Adrenal gland (tissue), 12 donors: ENCODE results near the gene PMVK. TPM values are rescaled to one million over a fixed set of nuclear protein-coding genes. Genes with fewer than 3 reads are reported as not detected.
"Not testable (repeated sequence)": the region's sequence is repeated elsewhere in the genome, so short reads cannot be mapped to it uniquely, and the experiment has no call there.

Source experiments
- DNase-seq, 7 donors: peaks; one replicate each; pipeline ENCODE4 v3.0.0-alpha.2; 2019 to 2020
- H3K27ac ChIP-seq, 5 donors: fragments of 200-600 bp; sonication (generic) in 4 of 5; 1 replicate in 3 of 5; 2 replicates in 2 of 5; pipeline versions ENCODE4 v1.5.1 to v1.8.0; 2016 to 2020; ENCODE audit warnings: mild to moderate bottlenecking in 1 of 5
- H3K27me3 ChIP-seq: fragments of 200-600 bp; 2 replicates; pipeline ENCODE4 v1.8.0; 2021
- H3K36me3 ChIP-seq, 2 donors: fragments of 200-600 bp; replicated peaks in 1 of 2; 1 replicate in 1 of 2; 2 replicates in 1 of 2; pipeline versions ENCODE4 v1.5.1 to v1.8.0; 2018 to 2022
- H3K4me1 ChIP-seq, 2 donors: fragments of 200-600 bp; replicated peaks in 1 of 2; 1 replicate in 1 of 2; 2 replicates in 1 of 2; pipeline versions ENCODE4 v1.5.1 to v1.8.0; 2018 to 2021
- H3K4me3 ChIP-seq, 4 donors: fragments of 200-600 bp; sonication (generic) in 3 of 4; one replicate each; pipeline ENCODE4 v1.5.1; 2016 to 2018
- H3K9me3 ChIP-seq, 3 donors: fragments of 200-600 bp; sonication (generic) in 1 of 3; replicated peaks in 1 of 3; 1 replicate in 2 of 3; 2 replicates in 1 of 3; pipeline versions ENCODE4 v1.5.1 to v1.8.0; 2016 to 2021
- POLR2A ChIP-seq, 2 donors: fragments of 450-650 bp; IDR thresholded peaks; one replicate each; pipeline ENCODE4 v1.6.1; 2017; ENCODE audit warnings: antibody characterized with exemption in 2 of 2, mild to moderate bottlenecking in 2 of 2, moderate library complexity in 1 of 2
- WGBS, 4 donors: extraction: QIAGEN DNeasy Blood & Tissue Kit in 2 of 4; methylation state at CpG; one replicate each; pipeline versions ENCODE4 v1.1.5 to v1.1.7; 2013 to 2017; 5-methylcytosine and 5-hydroxymethylcytosine counted together
- intact Hi-C, 2 donors: fragments of 100-400 bp; cut with DNase I; formaldehyde crosslinking; loops; one replicate each; pipeline versions ENCODE4 v1.14.1 to v1.15.0; 2022 to 2023
- polyA plus RNA-seq, 3 donors: library from polyadenylated mRNA; stranded (reverse); fragments of 200-250 nt in 2 of 3; fragments of 350-450 nt in 1 of 3; fragmentation: Illumina TruSeq in 1 of 3; extraction: RNeasy Lipid Tissue Mini Kit (QIAGEN cat#74804) in 1 of 3; gene quantifications; one replicate each; pipeline ENCODE4 v1.2.3, GENCODE V29; 2013 to 2014
- total RNA-seq, 9 donors: library from RNA; depleted of rRNA in 4 of 9; stranded (reverse); fragments of >200 nt in 4 of 9; fragments of 120-200 nt in 1 of 9; fragmentation: NEBNext Ultra II Directional in 1 of 9; extraction: Animal tissue kit (Norgen Biotek cat#: 25700) in 1 of 9; gene quantifications; one replicate each; pipeline versions ENCODE4 v1.1.0 to v1.2.4, GENCODE V29; 2013 to 2023
- TF ChIP-seq, protein P1 (sequence below), 6 experiments: fragments of 450-650 bp in 4 of 6; fragments of 200-600 bp in 2 of 6; sonication (generic) in 1 of 6; IDR thresholded peaks; 1 replicate in 5 of 6; 2 replicates in 1 of 6; pipeline versions ENCODE4 v1.5.1 to v1.8.0; 2016 to 2021; ENCODE audit warnings: antibody characterized with exemption in 6 of 6, mild to moderate bottlenecking in 2 of 6, moderate library complexity in 1 of 6
- donor health status: healthy with polysubstance abuse.
- donor health status: Bipolar disorder and iron deficiency.
- donor health status: DM: yes; HTN: yes; CAD: no.
- donor health status: DM: no; HTN: no; CAD: no.
- donor health status: DM: no; HTN: no; CAD: no.
- donor health status: DM: yes; HTN: yes; CAD: no.

PMVK gene
- total and polyA plus RNA-seq, 12 donors = 12.6 to 70.0 (median 41.7) TPM

DNA sequence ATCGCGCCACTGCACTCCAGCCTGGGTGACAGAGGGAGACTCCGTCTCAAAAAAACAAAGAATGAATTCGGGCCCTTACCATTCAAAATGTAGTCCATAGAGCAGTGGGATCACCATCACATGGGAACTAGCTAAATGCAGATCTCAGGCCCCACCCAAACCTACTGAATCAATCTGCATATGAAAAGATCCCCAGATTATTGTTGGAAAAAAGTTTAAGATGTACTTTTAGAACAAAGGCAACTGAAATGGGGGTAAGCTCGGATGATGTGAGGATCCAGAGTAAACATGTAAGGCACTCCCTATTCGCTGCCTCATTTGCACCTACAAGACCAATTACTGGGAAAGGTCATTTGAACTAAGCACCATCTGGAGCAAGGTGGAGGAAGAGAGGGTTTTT is 45.8 kb upstream of the PMVK start:
- intact Hi-C loops = no loop called here
- no peak overlapping the region for H3K27ac ChIP-seq
- no peaks in the 10 kb centered on the region for H3K9me3 ChIP-seq
- peak overlapping the region in 1 of 4 donors; percentile 92 for H3K4me3 ChIP-seq
- TF ChIP-seq, protein P1, sequence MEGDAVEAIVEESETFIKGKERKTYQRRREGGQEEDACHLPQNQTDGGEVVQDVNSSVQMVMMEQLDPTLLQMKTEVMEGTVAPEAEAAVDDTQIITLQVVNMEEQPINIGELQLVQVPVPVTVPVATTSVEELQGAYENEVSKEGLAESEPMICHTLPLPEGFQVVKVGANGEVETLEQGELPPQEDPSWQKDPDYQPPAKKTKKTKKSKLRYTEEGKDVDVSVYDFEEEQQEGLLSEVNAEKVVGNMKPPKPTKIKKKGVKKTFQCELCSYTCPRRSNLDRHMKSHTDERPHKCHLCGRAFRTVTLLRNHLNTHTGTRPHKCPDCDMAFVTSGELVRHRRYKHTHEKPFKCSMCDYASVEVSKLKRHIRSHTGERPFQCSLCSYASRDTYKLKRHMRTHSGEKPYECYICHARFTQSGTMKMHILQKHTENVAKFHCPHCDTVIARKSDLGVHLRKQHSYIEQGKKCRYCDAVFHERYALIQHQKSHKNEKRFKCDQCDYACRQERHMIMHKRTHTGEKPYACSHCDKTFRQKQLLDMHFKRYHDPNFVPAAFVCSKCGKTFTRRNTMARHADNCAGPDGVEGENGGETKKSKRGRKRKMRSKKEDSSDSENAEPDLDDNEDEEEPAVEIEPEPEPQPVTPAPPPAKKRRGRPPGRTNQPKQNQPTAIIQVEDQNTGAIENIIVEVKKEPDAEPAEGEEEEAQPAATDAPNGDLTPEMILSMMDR (IDR thresholded peaks at IDR 0.05) = no peak
- no peak for TF ChIP-seq POLR2A (IDR thresholded peaks at IDR 0.05)
- no peaks in the 10 kb centered on the region for H3K36me3 ChIP-seq
- 66 to 76% (median 75%) methylated on average over 6 of the region's 6 CpGs for WGBS, 4 donors
- no peaks in the 10 kb centered on the region for H3K27me3 ChIP-seq
- DNase-seq = no peak
- H3K4me1 ChIP-seq = peaks cover 7 to 14% of the 10 kb centered on the region in 2 donors

DNA sequence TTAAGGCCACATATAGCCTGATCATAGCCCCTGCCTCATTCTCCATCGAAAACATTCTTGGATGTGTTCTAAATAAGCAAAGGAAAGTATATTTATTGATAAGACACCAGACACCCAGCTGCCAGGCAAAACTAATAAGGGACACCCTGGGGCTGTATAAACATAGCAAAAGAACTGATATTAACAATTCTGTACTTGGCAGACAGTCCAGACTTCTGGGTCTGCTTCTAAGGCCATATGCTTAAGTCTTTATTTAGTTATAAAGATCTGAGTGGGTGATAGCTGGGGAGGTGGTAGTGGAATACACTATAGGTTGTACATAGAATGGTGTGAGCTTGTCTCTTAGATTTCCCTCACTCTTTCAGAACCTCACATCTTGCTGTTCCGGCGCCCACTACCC is 41.8 kb upstream of the PMVK start:
- Histone ChIP-seq H3K9me3 (no peaks in the 10 kb centered on the region), H3K4me3 (no peak overlapping the region), H3K27me3 (no peaks in the 10 kb centered on the region), H3K27ac (no peak overlapping the region), H3K36me3 (no peaks in the 10 kb centered on the region), H3K4me1 (peaks cover 4 to 20% of the 10 kb centered on the region in 2 donors)
- TF ChIP-seq, protein P1 (IDR thresholded peaks at IDR 0.05) = no peak
- no peak for DNase-seq
- 91 to 97% (median 94%) methylated on average over 3 of the region's 3 CpGs for WGBS, 4 donors
- intact Hi-C loops = no loop called here

DNA sequence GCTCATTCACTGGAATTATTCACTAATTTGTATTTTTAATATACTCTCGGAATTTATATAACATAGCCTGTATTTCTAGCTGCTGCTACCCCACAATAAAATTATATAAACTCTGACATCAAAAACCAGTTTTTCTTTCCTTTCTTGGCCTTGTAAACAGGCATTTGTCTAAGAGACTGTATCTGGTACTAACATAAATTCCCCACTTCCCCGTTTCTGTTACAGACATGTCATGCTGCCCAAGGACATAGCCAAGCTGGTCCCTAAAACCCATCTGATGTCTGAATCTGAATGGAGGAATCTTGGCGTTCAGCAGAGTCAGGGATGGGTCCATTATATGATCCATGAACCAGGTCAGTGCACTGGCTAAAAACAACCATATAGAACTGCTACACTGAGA is 41.2 kb upstream of the PMVK start:
- H3K27ac ChIP-seq, intact Hi-C loops, H3K9me3 ChIP-seq, H3K4me3 ChIP-seq, DNase-seq, H3K27me3 ChIP-seq, H3K36me3 ChIP-seq: not testable (repeated sequence)
- WGBS, 4 donors = 48 to 65% (median 53%) methylated on average over 3 of the region's 3 CpGs
- peaks cover 8 to 25% of the 10 kb centered on the region in 2 donors for H3K4me1 ChIP-seq

DNA sequence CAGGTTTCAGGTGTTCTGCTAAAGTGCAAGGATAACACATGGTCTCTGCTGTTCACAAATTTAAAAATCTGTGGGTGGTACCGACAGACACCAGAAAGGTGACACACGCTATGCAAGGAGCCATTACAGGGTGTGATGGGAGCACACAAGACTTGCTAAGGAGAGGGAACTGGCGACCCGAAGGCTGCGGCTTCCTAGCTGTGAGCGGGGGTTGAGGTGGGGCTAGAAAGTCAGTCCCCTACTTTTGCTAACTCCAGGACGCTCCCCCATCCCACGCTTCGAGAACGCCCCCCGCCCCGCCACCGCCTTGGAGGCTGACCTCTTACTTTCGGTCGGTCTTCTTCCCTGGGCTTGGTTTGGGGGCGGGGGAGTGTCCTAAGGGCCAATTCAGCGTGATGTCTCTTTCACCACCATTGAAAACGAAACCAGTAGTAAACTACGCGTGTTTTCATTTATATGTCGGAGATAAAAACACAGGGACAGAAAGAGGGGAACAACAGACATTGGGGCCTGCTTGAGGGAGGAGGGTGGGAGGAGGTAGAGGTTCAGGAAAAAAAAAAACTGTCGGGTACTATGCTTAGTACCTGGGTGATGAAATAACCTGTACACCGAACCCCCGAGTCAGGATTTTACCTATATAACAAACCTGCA is 39.0 kb upstream of the PMVK start:
- intact Hi-C loops = no loop called here
- H3K36me3 ChIP-seq = no peaks in the 10 kb centered on the region
- H3K27ac ChIP-seq = peak overlapping the region; percentile 85 to 100 (median 99)
- peaks cover 31 to 40% of the 10 kb centered on the region in 2 donors for H3K4me1 ChIP-seq
- 0 to 2% (median 1%) methylated on average over 14 to 24 of the region's 24 CpGs for WGBS, 4 donors
- no peaks in the 10 kb centered on the region for H3K27me3 ChIP-seq
- H3K4me3 ChIP-seq = peak overlapping the region; percentile 1 to 75 (median 36)
- TF ChIP-seq, protein P1 (IDR thresholded peaks at IDR 0.05) = no peak
- no peak for TF ChIP-seq POLR2A (IDR thresholded peaks at IDR 0.05)
- no peaks in the 10 kb centered on the region for H3K9me3 ChIP-seq
- DNase-seq = peak; percentile 67 to 86 (median 77)
